HG02840 (cell line): Measurements from ENCODE around the gene RBFOX2.
A peak's percentile ranks its signal among the peaks of the same experiment; 100 is the strongest.
"Not testable (repeated sequence)": the region's sequence is repeated elsewhere in the genome, so short reads cannot be mapped to it uniquely, and the experiment has no call there.

Experiments
- ATAC-seq: cut with Tn5 transposase; IDR thresholded peaks from one replicate; pipeline ENCODE4 v1.9.1; 2021; ENCODE audit warnings: mild to moderate bottlenecking, moderate library complexity, moderate number of reproducible peaks; ENCODE audit not compliant: unreplicated experiment, low FRiP score

RBFOX2 gene

DNA sequence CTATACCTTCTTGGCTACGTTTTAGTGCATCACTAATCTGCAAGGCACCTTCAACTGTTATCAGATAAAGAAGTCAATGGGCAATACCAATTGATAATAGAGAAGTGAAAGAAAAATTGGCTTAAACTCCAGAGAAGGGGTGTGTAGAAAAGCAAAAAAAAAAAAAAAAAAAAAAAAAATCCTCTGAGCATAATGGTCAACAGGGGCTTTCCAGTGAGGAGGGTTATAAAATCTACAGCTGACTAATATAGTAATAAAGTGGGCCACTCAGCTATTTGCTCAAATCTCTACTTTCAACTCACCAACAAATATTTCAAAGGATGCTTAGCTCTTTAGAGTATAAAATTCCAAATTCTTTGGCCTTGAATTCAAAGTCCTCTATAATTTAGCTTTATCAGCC is 233.1 kb downstream of the RBFOX2 start:
- no peak for ATAC-seq

DNA sequence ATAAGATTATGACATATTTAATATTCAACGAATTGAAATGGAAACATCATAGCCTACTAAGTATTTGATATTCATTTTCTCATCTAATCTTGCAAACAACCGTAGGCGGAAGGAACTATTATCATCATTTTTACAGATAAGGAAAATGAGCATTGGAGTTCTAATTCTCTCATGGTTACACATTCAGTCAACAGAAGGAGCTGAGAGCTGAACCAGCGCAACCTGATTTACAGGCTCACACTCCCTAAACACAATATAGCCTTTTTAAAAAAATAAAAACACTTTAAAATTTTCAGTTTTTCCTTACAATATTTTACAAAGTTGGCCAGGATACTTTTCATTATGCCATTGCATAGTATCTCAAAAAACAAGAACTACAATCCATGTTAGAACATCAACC is 236.1 kb downstream of the RBFOX2 start:
- no peak for ATAC-seq

DNA sequence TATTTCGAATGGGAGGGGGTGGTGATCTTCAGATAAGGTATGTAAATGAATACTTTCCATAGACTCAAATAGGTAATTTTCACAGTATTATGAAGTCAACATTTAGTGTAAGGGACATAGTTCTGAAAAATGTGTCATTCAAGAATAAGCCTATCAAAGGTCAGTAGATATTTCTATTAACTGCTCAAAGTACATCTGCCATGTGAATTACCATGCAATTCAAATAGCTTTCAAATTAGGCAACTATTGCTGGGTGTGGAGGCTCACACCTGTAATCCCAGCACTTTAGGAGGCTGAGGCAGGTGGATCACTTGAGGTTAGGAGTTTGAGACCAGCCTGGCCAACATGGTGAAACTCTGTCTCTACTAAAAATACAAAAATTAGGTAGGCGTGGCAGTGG is 236.8 kb downstream of the RBFOX2 start:
- ATAC-seq, result not testable (repeated sequence)

DNA sequence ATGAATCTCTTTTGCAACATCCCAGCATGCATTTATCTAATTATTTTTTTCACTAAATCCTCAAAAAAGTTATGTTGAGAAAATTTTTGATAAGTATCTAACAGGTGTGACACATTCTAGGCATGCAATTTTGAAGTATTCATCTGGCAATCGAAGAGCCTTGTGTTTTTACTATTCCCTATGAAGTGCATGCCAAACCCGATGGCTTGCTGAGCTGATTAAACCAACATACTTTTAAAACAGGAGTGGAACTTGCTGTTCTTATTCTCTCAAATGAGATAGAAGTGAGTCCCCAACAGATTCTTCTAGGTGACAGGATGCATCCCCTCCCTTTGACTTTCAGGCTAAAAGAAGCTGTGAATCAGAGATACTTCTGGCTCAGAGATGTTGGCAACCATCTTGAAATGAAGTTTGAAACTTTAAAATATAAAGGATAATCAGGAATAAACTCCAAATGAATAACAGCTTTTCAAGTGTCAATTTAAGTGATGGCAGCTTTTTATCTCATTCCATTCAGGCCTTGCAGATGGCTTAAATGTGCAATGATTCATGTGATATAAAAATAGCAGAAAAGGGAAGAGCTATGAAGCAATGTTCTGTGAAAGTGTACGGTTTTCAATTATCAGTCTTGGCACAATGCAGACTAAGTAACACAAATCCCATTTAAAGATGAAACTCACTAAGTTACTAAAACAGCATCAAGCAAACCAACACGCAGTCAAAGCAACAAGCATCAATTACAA is 243.3 kb downstream of the RBFOX2 start:
- no peak for ATAC-seq

DNA sequence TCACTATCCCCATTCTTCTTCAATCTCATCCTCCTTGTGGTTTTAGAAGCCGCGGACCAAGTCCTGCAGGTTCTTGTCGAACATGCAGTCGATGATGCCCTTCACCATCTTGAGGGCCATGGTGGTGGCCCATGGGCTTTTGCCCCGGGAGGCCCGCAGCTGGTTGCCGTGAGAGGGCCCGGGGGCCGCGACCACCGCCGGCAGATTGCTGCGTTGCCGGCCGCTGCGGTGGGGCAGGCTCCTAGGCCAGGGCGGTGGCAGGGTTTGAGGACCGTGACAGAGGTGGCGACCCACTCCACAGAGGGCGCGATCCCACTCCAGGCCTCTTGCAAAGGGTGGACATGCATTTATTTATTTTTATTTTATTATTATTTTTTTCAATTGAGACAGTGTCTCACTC is 244.0 kb downstream of the RBFOX2 start:
- ATAC-seq, result no peak

DNA sequence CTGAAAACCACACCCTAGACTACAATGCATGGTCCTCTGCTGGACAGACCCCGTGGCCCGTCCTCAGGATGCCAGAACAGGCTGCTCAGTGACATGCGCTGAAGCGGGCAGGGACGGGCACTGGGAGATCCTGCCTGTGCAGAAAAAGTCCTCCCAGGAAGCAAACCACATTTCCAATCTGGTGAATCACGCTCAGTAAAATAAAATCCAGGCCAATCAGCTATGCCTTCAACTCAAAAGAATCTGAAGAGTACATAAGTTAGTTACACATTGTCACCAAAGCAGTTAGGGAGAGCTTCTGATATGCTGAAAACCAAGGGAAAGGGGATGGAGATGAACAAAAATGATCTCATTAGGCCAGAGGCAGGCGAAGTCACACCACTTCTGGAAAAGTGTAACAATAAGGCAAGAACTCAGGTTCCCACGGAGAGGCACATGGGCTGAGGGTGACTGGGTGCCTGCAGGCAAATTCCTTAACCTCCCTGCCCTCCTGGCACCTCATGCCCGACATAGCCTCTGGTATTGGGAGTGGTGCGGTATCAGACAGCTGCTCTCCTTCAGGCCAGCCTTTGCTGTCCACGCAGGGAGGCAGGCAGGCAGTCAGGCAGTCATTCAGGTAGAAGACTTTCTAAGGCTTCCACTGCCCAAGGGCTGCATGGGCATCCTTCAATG is 244.5 kb downstream of the RBFOX2 start:
- ATAC-seq, result no peak

DNA sequence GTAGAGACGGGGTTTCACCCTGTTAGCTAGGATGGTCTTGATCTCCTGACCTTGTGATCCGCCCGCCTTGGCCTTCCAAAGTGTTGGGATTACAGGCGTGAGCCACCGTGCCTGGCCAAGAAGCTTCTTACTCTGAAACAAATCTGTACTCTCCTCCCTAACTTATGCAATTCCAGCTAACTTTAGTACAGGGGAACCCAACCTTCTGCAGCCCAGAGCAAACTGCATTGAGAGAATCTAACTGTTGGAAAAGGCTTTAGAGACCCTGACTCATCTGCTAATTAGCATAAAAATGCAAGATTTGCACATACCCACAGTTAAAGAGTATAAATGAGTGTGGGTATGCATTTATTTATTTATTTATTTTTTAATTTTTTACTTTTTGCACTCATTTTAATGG is 246.1 kb downstream of the RBFOX2 start:
- ATAC-seq, result no peak

DNA sequence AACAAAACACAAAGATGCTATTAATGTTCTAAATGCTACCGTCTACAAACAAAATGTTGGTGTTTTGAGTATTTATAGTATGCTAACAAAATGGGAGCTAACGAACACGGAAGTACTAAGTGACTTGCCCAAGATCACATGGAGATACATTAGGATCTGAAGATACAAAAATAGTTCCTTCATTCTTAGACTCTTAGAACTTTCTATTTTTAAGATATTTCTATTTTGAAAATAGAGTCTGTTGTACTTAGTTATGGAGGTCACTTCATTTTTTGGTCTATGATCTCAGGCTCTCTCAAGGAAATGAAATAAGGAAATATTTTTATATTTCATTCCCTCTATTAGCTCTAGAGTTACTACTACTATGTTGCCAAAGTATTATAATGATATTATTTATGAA is 246.7 kb downstream of the RBFOX2 start:
- no peak for ATAC-seq

DNA sequence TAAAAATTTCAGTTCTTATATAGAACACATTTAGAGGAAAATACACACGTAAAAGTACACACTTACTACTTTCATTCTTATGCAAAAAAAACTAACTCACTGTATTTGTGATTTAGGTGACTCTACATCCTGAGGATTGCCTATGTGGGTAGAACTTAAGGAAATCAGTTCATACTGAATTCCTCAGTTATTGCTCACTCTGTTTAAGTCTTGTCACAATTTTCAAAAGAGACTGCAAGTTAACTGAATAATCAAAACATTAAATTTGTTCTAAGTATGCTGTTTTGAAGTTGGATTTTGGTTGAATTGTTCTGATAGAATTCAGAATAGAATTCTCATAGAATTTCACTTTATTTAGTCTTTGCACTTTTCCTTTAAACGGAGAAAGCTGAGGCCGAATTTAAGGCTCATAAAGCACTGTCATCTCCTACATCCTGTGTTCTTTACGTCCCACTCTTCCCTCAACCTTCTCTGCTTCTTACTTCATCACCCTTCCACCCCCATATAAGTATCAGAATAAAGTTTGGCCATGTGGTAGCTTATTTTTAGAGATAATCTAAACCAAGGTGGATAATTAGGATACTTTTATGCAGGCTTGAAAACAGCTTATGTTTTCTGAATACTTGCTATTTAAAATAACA is 251.2 kb downstream of the RBFOX2 start:
- no peak for ATAC-seq

DNA sequence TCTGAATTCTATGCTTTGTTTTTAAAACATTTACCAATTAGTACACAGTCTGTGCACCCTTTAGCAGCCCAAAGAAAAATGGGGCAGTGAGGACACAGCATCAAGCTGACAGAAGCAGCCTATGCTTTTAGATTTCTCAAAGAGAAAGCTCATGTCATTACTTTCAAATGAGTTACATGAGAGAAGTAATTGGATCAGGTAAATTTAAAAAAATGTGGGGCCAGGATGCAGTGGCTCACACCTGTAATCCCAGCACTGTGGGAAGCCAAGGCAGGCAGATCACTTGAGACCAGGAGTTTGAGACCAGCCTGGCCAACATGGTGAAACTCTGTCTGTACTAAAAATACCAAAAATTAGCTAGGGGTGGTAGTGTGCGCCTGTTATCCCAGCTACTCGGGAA is 253.3 kb downstream of the RBFOX2 start:
- ATAC-seq, result no peak

DNA sequence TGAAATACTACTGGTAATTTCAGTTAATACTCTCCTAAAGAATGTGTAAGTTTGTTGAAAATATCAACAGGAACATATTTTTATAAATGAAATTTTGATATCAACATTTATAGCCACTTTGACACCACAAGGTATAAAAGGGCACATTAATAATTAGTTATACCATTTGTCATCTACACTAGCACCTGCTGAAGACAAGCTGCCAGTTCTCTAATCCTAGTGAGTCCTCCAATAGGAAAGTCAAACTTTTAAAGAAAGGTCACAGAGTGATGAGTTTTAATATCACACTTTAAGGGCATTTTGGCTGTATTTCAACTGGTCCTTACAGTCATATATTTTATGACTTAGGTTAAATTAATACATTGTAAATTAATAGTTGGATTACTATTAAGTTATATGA is 258.6 kb downstream of the RBFOX2 start:
- no peak for ATAC-seq

DNA sequence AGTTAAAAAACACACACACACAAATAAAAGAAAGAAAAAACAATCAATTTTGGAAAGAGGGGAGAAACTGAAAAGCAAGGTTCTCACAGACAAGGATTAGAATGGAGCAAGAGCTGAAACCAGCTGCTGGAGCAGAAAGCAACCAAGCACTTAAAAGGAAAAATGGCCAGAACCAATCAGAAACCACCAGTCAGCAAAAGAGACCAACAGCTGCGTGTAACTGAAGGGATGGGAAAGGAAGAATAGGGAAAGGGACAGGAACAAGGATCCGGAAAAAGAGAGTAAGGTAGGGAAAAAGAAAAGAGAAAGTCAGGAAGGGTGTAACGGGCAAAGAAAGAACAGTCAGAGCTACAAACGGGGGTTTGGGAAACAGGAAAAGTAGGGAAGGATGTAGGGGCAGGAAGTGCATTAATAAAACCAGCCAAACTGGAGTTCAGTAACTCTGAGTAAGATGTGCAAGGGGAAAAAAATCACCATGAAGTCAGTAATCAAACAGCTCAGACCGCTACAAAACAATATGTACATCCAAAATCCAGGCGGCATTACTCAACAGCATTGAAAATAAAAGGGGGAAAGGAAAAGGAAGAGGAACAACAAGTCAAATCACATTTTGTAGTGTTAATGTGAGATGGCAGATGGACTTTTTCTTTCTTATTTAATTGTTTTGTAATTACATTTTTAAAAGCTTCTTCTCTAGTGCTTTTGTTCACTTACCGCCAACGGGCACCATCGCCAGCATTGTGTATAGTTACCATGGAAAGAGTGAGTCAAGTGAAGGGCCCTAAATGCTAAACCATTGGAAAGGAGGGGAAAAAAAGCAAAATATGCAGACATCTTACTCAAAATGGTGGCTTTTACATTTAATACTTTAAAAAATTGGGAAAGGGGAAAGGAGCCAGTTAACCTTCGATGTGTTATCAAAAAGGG is 261.7 kb downstream of the RBFOX2 start:
- ATAC-seq, result no peak

DNA sequence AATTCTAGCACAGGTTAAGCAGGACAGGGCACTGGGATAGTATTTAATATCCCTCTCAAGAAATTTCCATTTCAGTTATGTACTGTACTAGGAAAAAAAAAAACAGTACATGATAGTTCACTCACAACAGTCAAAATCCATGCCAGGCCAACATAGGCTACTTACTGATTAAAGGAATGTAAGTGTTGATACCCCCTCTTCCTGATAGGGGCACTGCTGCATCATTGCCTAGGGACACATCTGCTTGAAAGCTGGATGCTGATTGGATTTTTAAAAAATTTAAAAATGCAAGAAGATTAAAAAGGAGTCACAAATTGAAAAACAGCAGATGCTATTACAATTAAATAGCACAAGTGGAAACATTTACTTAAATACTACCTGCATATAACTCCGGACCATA is 267.6 kb downstream of the RBFOX2 start:
- ATAC-seq, result no peak

DNA sequence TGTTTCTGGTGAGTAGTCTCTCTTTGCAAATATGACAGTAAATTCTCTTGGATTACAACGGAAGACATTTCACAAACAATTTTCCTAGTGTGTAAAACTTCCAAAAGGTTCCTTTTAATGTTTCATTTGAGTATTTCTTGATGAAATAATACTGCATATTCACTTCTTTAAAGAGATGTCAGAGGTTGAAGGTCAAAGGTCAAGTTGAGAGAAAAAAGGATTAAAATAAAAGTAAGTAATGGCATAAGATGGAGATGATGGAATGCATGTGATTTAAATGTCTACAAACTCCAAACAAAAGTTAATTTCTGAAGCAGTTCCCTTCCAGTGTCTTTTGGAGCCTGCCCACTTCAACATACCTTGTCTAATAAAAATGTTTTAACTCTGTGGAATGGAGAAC is 270.2 kb downstream of the RBFOX2 start:
- no peak for ATAC-seq

DNA sequence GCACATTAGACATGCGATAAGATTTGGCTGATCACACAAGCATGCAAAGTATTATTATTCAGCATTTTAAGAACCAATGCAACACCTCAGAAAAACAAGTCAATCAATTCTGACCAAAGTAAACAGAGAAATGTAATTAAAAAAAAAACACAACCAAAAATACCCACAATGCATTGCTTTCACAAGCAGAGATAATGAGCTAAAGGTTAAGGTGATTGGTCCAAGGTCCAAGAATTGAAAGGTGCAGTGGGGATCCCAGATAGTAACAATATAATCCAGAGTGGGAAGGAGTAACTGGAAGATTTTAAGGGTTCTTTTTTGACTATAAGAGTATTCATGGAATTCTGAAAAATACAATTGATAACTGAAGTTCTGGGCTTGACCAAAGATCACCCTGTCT is 271.9 kb downstream of the RBFOX2 start:
- ATAC-seq, result no peak

DNA sequence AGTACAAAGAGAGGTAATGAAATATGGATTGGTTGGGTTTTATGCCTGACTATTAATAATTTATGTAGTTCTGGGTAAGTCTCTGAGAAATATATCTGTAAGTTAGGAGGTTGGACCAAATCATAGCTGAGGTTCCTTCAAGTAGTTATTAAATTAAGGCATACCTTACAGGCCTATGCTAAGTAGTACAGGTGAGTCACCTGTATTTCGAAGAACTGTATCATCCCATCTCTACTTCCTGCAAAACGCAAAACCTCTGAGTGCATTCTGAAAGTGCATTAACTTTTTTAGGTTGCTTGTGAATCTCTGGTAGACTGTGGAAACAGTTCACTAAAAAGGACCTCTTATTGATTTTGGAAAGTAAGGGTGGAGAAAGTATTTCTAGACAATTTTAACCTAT is 273.9 kb downstream of the RBFOX2 start:
- no peak for ATAC-seq

DNA sequence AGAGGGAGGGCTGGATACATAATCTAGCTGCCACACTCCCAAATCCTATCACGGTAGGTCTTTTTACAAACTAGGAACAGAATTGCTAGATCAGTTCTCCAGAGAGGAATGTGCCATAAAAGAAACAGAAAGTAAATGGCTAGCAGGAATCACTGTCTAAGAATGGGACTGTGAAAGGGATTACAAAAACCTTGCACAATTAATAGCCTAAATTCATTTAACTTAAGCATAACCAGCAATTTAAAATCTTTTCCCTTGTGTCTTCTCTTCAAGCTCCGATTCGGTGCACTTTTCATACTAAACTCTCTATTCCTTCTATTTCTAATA is 275.8 kb downstream of the RBFOX2 start:
- ATAC-seq, result no peak

DNA sequence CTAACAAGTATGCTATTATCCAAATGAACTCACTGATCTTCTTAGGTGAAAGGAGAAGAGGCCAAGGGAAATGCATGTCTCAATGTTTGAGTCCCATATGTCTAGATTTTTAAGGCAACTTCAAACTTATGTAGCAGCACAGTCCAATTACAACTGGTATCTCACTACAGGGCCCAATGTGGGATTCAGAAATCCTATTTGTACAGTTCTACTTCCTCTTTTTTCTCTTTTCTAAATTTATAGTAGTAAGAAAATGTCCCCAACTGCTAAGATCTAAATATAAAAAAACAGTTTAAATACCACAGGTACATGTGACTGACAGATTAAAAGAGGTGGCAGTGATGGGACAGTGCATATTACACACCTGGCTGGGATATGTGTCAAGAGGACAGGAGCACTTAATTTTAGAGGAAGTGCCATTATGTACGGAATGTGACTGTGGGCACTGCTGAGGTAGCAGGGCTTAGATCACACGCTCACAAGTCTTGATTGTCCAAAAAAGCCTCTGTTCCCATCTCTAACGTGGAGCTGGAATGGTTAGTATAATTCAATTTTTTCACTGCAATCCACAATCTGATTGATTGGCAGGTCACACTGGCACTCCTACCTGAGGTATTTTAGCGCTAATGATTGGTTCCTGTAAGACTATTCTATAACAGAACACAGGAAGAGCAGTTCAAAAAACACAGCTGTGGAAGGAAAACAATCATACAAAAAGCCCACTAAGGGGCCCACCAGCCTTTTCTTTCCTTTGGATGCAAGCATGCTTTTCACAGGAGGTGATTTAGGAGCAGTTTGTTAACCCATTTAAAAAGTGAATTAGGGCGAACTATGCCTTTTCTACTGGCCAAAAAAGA is 276.4 kb downstream of the RBFOX2 start:
- ATAC-seq, result no peak

DNA sequence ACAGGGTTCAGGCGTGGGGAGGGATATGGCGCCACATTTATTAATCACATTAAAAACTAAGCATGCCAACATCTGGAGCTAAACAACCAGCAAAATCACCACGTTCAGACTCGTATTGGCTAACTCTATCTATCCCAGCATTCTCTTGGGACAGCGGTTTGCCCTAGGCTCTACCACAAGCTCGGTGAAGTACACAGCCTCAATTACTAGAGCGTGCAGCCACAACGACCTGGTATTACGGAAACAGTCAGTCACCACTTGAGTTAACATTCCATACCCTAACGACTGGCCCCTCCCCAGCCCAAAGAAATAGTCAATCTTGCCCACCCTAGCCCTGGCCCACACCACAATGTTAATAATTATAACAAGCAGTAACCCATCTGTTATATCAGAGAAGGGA is 278.8 kb downstream of the RBFOX2 start:
- ATAC-seq, result peak; percentile 72
